Right lobe of liver (tissue), 6 donors: ENCODE results near the gene FAM222B. TPM values are rescaled to one million over a fixed set of nuclear protein-coding genes. Genes with fewer than 3 reads are reported as not detected.
"Not testable (repeated sequence)": the region's sequence is repeated elsewhere in the genome, so short reads cannot be mapped to it uniquely, and the experiment has no call there.

Experiments used
- ATAC-seq, 4 donors: fragments of 200-7000 bp; cut with Tn5 transposase; one replicate each; pipeline ENCODE4 v1.9.1; 2020; ENCODE audit warnings: mild to moderate bottlenecking in 4 of 4, moderate library complexity in 4 of 4
- DNase-seq, 3 donors: peaks; one replicate each; pipeline ENCODE4 v3.0.0-alpha.2; 2020
- H3K27ac ChIP-seq, 3 donors: fragments of 200-600 bp; one replicate each; pipeline ENCODE4 v1.8.0; 2022
- H3K27me3 ChIP-seq, 2 donors: fragments of 200-600 bp; one replicate each; pipeline ENCODE4 v1.8.0; 2022
- H3K36me3 ChIP-seq, 4 donors: fragments of 200-600 bp; sonication (generic) in 1 of 4; one replicate each; pipeline versions ENCODE4 v1.5.1 to v1.8.0; 2017 to 2022; ENCODE audit warnings: control low read depth in 1 of 4
- H3K4me1 ChIP-seq, 4 donors: fragments of 200-600 bp; sonication (generic) in 1 of 4; one replicate each; pipeline versions ENCODE4 v1.5.1 to v1.8.0; 2017 to 2022; ENCODE audit warnings: control low read depth in 1 of 4
- H3K4me3 ChIP-seq, 3 donors: fragments of 200-600 bp; one replicate each; pipeline ENCODE4 v1.8.0; 2022
- H3K9me3 ChIP-seq, 4 donors: fragments of 200-600 bp; sonication (generic) in 1 of 4; one replicate each; pipeline versions ENCODE4 v1.5.1 to v1.8.0; 2017 to 2022; ENCODE audit warnings: control low read depth in 1 of 4
- POLR2A ChIP-seq: fragments of 450-650 bp; IDR thresholded peaks from one replicate; pipeline ENCODE4 v1.6.1; 2017; ENCODE audit warnings: antibody characterized with exemption, mild to moderate bottlenecking
- WGBS: methylation state at CpG from one replicate; pipeline ENCODE4 v1.1.6; 2018; ENCODE audit warnings: low coverage, low lambda C conversion rate; ENCODE audit not compliant: insufficient coverage; ENCODE audit errors: missing lambda C conversion rate; 5-methylcytosine and 5-hydroxymethylcytosine counted together
- intact Hi-C, 2 donors: fragments of 100-400 bp; cut with DNase I; formaldehyde crosslinking; loops; one replicate each; pipeline versions ENCODE4 v1.11.2 to v1.14.1; 2022
- total RNA-seq, 6 experiments: library from RNA; depleted of rRNA in 2 of 6; stranded (reverse); fragments of >200 nt in 2 of 6; fragmentation: NEBNext Ultra II Directional in 3 of 6; extraction: Animal tissue kit (Norgen Biotek cat#: 25700) in 3 of 6; gene quantifications; one replicate each; pipeline versions ENCODE4 v1.1.0 to v1.2.4, GENCODE V29; 2016 to 2023
- TF ChIP-seq, protein P1 (sequence below), 4 donors: fragments of 200-600 bp in 3 of 4; fragments of 450-650 bp in 1 of 4; IDR thresholded peaks; one replicate each; pipeline versions ENCODE4 v1.5.1 to v1.8.0; 2016 to 2022; ENCODE audit warnings: antibody characterized with exemption in 4 of 4, mild to moderate bottlenecking in 2 of 4
- donor health status: DM: no; HTN: yes; CAD: no.
- donor health status: DM: no; HTN: no; CAD: no.
- donor health status: DM: no; HTN: no; CAD: no.
- donor health status: DM: no; HTN: yes; CAD: no.
- donor health status: DM: no; HTN: yes; CAD: no.

Gene FAM222B
- total RNA-seq, 6 experiments from 2014 or later = 5.8 to 12.0 (median 8.8) TPM

DNA sequence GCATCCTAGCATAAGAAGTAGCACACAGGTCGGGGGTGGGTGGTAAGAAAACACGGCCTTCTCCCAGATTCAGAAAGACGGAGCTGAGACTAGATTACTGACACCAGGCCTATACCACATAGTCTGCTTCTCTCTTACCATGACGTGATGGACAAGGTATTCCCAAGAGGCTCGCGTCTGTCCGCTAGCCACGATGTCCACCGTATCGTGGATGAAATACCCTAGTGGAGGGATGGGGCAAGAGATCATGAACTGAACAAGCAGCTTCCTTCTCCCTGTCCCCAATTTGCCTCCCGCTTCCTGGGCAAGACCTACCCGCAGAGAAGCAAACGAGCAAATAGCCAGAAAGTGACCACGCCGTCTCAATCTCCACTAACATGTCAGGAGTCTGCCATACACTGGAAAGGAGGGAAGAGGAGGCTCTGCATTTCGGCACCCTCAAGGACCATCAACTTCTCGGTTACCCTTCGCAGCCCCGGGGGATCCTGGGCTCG lies 117.4 kb downstream of the FAM222B start:
- Histone ChIP-seq H3K9me3 (no peaks in the 10 kb centered on the region), H3K4me3 (peak overlapping the region; percentile 70 to 78 (median 74)), H3K27me3 (no peaks in the 10 kb centered on the region), H3K4me1 (peaks cover 0 to 24% (median 11%) of the 10 kb centered on the region in 4 donors), H3K27ac (peak overlapping the region in 2 of 3 donors; percentile 31 to 36), H3K36me3 (peaks cover 6 to 36% (median 23%) of the 10 kb centered on the region in 4 donors)
- DNase-seq (no peak), ATAC-seq (no peak)
- TF ChIP-seq, protein P1, sequence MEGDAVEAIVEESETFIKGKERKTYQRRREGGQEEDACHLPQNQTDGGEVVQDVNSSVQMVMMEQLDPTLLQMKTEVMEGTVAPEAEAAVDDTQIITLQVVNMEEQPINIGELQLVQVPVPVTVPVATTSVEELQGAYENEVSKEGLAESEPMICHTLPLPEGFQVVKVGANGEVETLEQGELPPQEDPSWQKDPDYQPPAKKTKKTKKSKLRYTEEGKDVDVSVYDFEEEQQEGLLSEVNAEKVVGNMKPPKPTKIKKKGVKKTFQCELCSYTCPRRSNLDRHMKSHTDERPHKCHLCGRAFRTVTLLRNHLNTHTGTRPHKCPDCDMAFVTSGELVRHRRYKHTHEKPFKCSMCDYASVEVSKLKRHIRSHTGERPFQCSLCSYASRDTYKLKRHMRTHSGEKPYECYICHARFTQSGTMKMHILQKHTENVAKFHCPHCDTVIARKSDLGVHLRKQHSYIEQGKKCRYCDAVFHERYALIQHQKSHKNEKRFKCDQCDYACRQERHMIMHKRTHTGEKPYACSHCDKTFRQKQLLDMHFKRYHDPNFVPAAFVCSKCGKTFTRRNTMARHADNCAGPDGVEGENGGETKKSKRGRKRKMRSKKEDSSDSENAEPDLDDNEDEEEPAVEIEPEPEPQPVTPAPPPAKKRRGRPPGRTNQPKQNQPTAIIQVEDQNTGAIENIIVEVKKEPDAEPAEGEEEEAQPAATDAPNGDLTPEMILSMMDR (IDR thresholded peaks at IDR 0.05) = no peak
- TF ChIP-seq POLR2A = no peak
- 8% methylated on average over 8 of the region's 20 CpGs for WGBS
- intact Hi-C loops = no loop called here

DNA sequence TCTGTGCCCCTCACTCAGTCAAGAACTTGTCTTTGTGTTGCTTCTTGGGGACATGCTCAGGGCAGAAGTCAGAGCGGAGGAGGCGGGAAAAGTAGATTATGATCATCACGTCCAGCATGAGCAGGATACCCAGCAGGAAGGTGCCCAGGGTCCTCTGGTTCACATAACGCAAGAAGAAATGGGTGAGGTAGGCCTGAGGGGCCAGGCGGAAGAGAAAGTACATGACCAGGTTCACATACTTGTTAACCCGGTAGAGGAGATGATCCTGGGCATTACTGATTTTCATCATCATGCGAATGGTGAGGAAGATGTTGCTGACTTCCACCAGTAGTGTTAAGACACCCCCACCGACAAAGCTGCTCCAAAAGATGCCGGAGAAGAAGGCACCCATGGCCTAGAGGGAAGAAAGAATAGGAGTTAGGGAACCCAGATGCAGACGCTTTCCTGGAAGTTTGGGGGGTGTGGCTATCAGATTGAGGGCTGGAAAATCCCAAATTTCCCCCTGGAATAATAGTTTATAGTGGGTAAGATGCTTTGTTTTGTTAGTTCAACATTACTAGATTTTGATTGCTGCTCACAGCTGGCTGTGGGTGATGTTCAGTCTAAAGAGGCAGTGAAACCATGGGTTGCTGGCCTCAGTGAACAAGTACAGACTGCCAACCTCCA lies 118.0 kb downstream of the FAM222B start:
- no peak for DNase-seq

GRCh38 chr17:28723836-28724499 lies 118.6 kb downstream of the FAM222B start:
- ATAC-seq, H3K9me3 ChIP-seq, H3K4me3 ChIP-seq, H3K27me3 ChIP-seq, DNase-seq, H3K27ac ChIP-seq, intact Hi-C loops: not testable (repeated sequence)
- Histone ChIP-seq H3K36me3 (peaks cover 6 to 36% (median 23%) of the 10 kb centered on the region in 4 donors), H3K4me1 (peaks cover 0 to 25% (median 11%) of the 10 kb centered on the region in 4 donors)
- 76% methylated on average over 4 of the region's 4 CpGs for WGBS

More for the DNA sequence above, 118.0 kb downstream of the FAM222B start:
- WGBS = 69% methylated on average over 10 of the region's 10 CpGs
- Histone ChIP-seq H3K4me1 (peaks cover 0 to 24% (median 11%) of the 10 kb centered on the region in 4 donors), H3K9me3 (no peaks in the 10 kb centered on the region), H3K4me3 (no peak overlapping the region), H3K36me3 (peaks cover 6 to 36% (median 23%) of the 10 kb centered on the region in 4 donors), H3K27ac (no peak overlapping the region), H3K27me3 (no peaks in the 10 kb centered on the region)
- no peak for TF ChIP-seq POLR2A
- TF ChIP-seq, protein P1 (IDR thresholded peaks at IDR 0.05) = no peak
- intact Hi-C loops = no loop called here
- ATAC-seq = no peak

DNA sequence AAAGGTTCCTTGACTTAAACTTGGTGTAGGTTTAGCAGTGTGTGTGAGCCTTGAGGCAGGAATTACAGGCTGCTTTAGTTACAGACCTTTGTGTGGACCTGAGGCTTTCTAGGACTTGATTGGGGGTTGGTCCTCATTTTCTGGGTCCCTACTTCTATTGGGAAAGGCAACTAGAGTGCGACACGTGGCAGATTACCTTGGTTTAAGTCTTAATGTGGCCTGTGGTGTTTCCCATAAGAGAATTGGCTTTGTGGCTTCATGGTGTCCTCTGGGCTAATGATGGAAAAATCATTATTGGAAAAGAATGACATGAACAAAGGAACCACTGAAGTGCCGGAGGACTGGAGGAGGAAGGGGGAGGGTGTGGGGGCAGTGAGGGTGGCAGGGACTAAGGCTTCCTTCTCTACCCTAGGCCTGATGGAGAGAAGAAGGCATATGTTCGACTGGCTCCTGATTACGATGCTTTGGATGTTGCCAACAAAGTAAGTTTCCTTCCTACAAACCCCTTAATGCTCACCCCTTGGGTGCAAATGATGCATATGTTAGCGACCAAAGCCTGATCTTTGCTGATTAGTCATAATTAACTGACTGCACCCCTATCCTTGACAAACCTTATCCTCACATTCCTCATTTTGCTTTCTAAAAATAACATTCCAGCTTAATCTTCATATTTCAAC lies 119.3 kb downstream of the FAM222B start:
- H3K9me3 ChIP-seq = no peaks in the 10 kb centered on the region
- H3K27ac ChIP-seq = no peak overlapping the region
- peaks cover 6 to 36% (median 23%) of the 10 kb centered on the region in 4 donors for H3K36me3 ChIP-seq
- 77% methylated on average over 5 of the region's 6 CpGs for WGBS
- intact Hi-C loops = no loop called here
- H3K4me1 ChIP-seq = peaks cover 0 to 29% (median 11%) of the 10 kb centered on the region in 4 donors
- ATAC-seq = no peak
- TF ChIP-seq, protein P1 (IDR thresholded peaks at IDR 0.05) = no peak
- no peak for TF ChIP-seq POLR2A
- H3K27me3 ChIP-seq = no peaks in the 10 kb centered on the region
- no peak for DNase-seq
- H3K4me3 ChIP-seq = no peak overlapping the region
